HG02938 (cell line): ENCODE results near the gene TGFB1I1.
"Not testable (repeated sequence)": the region's sequence is repeated elsewhere in the genome, so short reads cannot be mapped to it uniquely, and the experiment has no call there.

Experiments
- ATAC-seq: cut with Tn5 transposase; IDR thresholded peaks from one replicate; pipeline ENCODE4 v1.9.1; 2021; ENCODE audit warnings: mild to moderate bottlenecking, moderate library complexity; ENCODE audit not compliant: unreplicated experiment

TGFB1I1 gene

GRCh38 chr16:31471875-31472708 is at the start of gene TGFB1I1:
Gene TGFB1I1 (plus strand): TSS chr16:31472152. CDS start chr16:31472189, 37 bp downstream.
- ATAC-seq: no peak

- no peak for ATAC-seq
Observed at GRCh38 chr16:31423241-31423640, 48.7 kb upstream of the TGFB1I1 start.

GRCh38 chr16:31423801-31424200 is 48.2 kb upstream of the TGFB1I1 start:
- ATAC-seq: no peak

GRCh38 chr16:31427441-31428278 is 44.3 kb upstream of the TGFB1I1 start:
- ATAC-seq: no peak

- no peak for ATAC-seq
Observed at GRCh38 chr16:31428279-31428597, 43.7 kb upstream of the TGFB1I1 start, which contains the start of gene COX6A2. Gene COX6A2 (minus strand): TSS chr16:31428360. CDS start chr16:31428325, 35 bp downstream.

DNA sequence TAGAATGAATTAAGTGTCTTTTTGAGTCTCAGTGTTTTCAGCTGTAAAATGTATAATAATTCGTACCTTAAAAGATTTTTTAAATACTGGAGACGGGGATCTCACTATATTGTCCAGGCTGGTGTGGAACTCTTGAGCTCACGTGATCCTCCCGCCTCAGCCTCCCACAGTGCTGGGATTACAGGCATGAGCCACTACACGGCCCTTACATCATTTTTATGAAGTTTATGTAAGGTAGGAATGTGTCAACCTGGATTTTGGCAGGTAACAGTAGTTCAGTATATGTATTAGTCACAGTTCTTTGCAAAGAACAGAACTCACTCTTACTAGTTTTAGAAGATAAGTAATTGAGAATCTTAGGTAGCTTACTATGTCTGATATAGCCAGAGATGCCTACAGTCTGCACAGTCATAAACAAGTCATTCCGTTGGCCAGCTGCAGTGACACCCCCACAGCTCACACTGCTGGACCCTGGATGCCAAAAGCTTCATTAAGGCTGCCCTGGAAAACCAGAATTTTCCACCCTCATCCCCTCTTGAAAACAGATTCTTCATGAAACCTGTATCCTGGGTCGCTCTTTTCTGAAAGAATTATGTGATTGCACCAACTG is 43.2 kb upstream of the TGFB1I1 start:
- no peak for ATAC-seq

DNA sequence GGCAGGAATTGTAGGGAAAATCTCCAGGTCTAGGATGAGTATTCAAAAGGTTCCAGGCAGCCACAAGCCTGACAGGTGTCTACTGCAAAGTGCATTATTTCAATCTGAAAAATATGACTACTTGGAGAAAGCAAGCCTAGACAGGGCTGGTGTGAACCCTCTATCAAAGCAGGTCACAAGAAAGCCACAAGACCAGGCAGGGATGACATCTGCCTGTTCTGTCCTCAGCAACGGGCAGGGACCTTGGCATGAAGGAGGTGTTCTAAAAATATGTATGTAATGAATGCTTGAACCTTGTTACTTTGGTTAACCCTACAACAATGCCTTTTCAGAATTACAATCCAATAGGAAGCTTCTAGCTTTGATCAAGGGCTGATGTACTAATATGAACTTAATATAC is 42.6 kb upstream of the TGFB1I1 start:
- ATAC-seq: no peak

DNA sequence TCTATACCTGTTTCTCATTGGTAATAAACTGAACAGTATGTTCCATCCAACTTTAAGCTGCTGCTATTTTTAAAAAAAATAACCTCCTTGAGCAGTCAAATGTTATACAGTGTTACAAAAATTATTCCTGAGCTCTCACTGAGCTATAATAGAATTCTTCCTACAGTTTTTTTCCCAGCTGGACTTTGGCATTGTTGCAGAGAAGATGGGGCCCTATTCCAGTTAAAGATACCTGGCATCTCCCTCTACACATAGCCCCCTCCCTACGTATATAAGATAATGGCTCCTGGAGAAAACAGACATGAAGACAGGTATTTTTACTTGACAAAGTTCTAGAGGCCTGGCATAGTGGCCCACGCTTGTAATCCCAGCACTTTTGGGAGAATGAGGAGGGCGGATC is 42.2 kb upstream of the TGFB1I1 start:
- ATAC-seq: no peak

- ATAC-seq: no peak
Observed at GRCh38 chr16:31430380-31431052, 41.4 kb upstream of the TGFB1I1 start.

DNA sequence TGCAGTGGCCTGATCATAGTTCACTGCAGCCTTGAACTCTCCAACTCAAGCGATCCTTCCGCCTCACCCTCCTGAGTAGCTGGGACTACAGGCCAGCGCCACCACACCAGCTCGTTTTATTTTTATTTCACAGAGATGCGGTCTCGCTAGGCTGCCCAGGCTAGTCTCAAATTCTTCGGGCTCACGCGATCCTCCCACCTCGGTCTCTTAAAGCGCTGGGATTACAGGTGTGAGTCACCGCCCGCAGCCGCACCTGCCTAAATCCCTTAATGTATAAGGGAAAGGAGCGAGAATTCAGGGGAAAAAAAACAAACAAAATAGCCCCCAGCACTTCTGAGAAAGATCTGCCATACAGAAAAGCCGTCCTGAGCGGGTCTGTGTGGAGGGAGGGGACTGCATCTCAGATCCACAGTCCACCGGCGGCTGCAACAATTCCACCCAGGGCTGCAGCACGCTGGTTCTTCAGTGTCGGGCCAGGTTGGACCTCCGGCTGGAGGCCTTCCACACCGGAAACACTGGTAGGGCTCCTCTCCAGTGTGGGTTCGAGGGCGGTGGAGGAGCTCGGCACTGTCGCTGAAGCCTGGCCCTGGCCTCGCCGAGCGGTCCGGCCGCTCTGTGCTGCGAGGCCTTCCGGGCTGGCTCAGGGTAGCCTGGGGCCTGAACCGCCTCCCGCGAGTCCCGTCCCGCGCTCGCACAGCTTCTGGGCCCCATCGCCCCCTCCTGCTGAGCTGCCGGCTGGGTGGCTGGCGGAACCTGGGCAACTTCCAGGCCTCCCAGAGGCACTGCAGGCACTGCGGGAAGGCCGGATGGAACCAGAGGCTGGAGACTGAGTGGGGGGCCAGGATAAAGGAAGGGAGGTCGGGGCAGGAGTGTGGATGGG is 36.4 kb upstream of the TGFB1I1 start:
- ATAC-seq: no peak

GRCh38 chr16:31436221-31437045 is 35.5 kb upstream of the TGFB1I1 start:
- ATAC-seq: no peak

DNA sequence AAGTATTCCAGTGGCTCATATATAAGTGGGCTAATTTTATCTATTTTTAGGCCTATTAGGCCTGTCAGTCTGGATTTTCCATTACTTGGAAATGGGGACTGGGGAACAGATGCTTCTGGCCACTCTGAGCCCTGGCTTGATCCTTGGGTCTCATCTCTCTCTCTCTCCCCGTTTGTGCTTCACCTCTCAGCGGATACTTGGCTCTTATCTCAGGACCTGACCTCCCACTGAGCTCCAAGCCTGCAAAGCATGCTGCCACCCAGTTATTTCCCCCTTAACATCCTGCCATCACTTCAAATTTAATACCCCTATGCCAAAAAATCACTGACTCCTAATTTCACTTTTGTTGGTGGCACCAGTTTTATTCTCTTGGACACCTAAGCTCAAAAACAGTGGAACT is 33.5 kb upstream of the TGFB1I1 start:
- no peak for ATAC-seq

DNA sequence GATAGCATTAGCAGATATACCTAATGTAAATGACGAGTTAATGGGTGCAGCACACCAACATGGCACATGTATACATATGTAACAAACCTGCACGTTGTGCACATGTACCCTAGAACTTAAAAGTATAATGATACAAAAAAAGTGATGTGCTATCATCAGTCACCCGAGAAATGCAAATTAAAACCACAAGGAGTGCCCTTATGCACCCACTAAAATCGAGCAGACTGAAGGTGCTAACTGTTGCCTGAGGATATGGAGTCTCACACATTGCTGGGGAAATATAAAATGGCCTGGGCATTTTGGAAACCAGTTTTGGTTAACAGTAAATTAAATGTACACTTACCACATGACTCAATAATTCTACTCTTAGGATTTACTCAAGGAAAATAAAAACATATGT is 32.9 kb upstream of the TGFB1I1 start:
- ATAC-seq: not testable (repeated sequence)

- ATAC-seq: no peak
Observed at GRCh38 chr16:31439519-31439918, 32.4 kb upstream of the TGFB1I1 start.

DNA sequence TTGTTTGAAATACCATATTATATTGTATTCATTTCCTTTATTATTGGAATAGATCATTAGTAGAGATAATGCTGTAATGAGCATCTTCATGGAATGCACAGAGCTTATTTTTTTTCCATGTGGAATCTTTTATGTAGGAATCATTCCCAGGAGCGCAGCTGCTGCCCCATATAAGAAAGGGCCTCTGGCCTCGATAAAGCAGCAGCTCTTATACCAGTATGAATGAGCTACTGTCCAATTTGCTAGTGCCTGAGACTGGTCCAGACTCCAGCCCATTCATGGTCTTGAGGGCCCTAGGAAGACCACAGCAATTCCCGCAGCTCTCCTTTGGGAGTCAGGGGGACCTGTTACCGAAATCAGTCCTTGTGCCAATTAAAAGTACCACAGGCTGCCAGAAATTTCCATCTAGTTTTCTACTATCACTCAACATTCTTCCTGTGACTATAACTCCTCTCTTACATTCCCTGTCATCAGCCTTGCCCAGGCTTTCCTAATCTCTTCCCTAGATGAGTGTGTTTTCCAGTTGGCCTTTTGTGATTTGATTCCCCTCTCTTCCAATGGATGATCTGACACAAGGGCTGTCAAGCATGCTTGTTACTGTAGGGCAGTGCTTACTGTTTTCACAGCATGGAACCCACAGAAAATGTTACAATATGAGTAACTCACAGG is 31.3 kb upstream of the TGFB1I1 start:
- ATAC-seq: no peak

GRCh38 chr16:31441956-31442355 is 30.0 kb upstream of the TGFB1I1 start:
- ATAC-seq: no peak

- ATAC-seq: not testable (repeated sequence)
Observed at GRCh38 chr16:31445931-31446330, 26.0 kb upstream of the TGFB1I1 start.

DNA sequence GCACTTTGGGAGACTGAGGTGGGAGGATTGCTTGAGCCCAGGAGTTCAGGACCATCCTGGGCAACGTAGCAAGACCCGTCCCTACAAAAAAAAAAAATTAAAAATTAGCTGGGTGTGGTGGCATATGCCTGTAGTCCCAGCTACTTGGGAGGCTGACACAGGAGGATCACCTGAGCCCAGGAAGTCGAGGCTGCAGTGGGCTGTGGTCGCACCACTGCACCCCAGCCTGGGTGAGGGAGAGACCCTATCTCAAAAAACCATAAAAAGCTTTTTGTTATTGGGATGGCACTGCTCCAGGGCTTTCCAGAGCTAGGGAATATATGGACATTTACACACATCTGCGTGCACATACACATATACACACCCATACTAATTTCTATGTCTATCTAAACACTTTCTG is 20.8 kb upstream of the TGFB1I1 start:
- no peak for ATAC-seq
